ENCODE results near the gene UFSP1. TPM values are rescaled to one million over a fixed set of nuclear protein-coding genes. Genes with fewer than 3 reads are reported as not detected.

The UFSP1 gene
- total and polyA plus RNA-seq, 2 experiments from 2014 or later: 3.9 to 4.2 TPM

DNA sequence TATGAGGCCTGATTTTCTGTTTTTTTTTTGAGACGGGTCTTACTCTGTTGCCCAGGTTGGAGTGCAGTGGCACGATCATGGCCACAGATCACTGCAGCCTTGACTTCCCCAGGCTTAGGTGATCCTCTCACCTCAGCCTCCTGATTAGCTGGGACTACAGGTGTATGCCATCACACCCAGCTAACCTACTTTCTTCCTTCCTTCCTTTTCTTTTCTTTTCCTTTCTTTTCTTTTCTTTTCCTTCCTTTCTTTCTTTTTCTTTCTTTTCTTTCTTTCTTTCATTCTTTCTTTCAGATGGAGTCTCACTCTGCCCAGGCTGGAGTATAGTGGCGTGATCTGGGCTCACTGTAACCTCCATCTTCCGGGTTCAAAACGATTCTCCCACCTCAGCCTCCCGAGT lies 10.8 kb downstream of the UFSP1 start:
- Histone ChIP-seq H3K9me3 (ENCODE audit: low read depth) (no peaks in the 10 kb centered on the region), H4K20me1 (ENCODE audit: insufficient read depth, poor library complexity, severe bottlenecking) (peaks cover 61% of the 10 kb centered on the region), H3K27me3 (no peaks in the 10 kb centered on the region), H3K4me2 (no peak overlapping the region), H3K9me2 (replicated peaks; ENCODE audit: insufficient read depth) (no peaks in the 10 kb centered on the region), H2AFZ (no peak overlapping the region), H3K4me1 (ENCODE audit: insufficient read depth) (peaks cover 31% of the 10 kb centered on the region), H3K36me3 (replicated peaks; ENCODE audit: insufficient read depth, low read depth) (no peaks in the 10 kb centered on the region), H3K27ac (no peak overlapping the region), H3K4me3 (no peak overlapping the region), H3K79me2 (peaks cover 86% of the 10 kb centered on the region)
- TF ChIP-seq CTCF (IDR thresholded peaks at IDR 0.05; ENCODE audit: poor library complexity) (no peak), EZH2phosphoT487 (IDR thresholded peaks at IDR 0.05; ENCODE audit: low read depth, severe bottlenecking, unreplicated experiment) (no peak), EZH2 (IDR thresholded peaks at IDR 0.05; ENCODE audit: borderline replicate concordance) (no peak)
- 88% methylated on average over 6 of the region's 6 CpGs for WGBS (ENCODE audit: low lambda C conversion rate, missing lambda C conversion rate)
- DNase-seq (ENCODE audit: low spot score): no peak

DNA sequence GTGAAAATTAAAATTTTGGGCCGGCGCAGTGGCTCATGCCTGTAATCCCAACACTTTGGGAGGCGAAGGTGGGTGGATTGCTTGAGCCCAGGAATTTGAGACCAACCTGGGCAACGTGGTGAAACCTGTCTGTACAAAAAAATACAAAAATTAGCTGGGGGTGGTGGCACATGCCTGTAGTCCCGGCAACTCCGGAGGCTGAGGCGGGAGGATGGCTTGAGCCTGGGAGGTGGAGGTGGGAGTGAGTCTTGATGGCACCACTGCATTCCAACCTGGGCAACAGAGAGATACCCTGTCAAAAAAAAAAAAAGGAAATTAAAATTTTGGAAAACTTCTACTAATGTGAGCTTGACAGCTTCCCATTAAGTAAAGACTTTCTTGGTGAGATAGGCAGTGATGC lies 11.5 kb downstream of the UFSP1 start:
- no peak for TF ChIP-seq EZH2 (IDR thresholded peaks at IDR 0.05; ENCODE audit: borderline replicate concordance)
- TF ChIP-seq CTCF (IDR thresholded peaks at IDR 0.05; ENCODE audit: poor library complexity): no peak
- no peak for TF ChIP-seq EZH2phosphoT487 (IDR thresholded peaks at IDR 0.05; ENCODE audit: low read depth, severe bottlenecking, unreplicated experiment)
- no peak overlapping the region for H3K4me3 ChIP-seq

DNA sequence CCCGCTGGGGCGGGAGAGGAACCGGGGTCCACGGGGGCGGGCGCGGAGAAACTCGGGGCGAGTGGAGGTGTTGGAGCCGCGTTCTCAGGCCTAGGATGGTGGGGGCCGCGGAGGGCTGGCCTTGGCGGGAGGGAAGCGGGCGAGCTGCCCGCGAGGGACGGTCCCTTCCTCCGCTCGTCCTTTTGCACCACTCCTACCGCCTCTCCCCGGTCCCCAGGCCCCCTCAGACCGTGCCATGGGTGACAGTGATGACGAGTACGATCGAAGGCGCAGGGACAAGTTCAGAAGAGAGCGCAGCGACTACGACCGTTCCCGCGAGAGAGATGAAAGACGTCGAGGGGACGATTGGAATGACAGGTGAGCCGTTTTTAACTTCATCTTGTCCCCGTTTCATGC lies 14.2 kb downstream of the UFSP1 start:
- whole genome bisulfite sequencing (ENCODE audit: low lambda C conversion rate, missing lambda C conversion rate): under 1% methylated on average over 17 of the region's 39 CpGs
- Histone ChIP-seq H2AFZ (peak overlapping the region; percentile 54), H3K36me3 (replicated peaks; ENCODE audit: insufficient read depth, low read depth) (no peaks in the 10 kb centered on the region), H3K4me2 (peak overlapping the region; percentile 96), H3K4me3 (peak overlapping the region; percentile 80), H3K79me2 (peaks cover 54% of the 10 kb centered on the region), H3K27ac (peak overlapping the region; percentile 97), H3K4me1 (ENCODE audit: insufficient read depth) (peaks cover 31% of the 10 kb centered on the region), H3K9me3 (ENCODE audit: low read depth) (no peaks in the 10 kb centered on the region), H3K27me3 (no peaks in the 10 kb centered on the region), H4K20me1 (ENCODE audit: insufficient read depth, poor library complexity, severe bottlenecking) (peaks cover 46% of the 10 kb centered on the region), H3K9me2 (replicated peaks; ENCODE audit: insufficient read depth) (no peaks in the 10 kb centered on the region)
- peak; percentile 60 for DNase-seq (ENCODE audit: low spot score)
- no peak for TF ChIP-seq EZH2 (IDR thresholded peaks at IDR 0.05; ENCODE audit: borderline replicate concordance)
- no peak for TF ChIP-seq CTCF (IDR thresholded peaks at IDR 0.05; ENCODE audit: poor library complexity)
- TF ChIP-seq EZH2phosphoT487 (IDR thresholded peaks at IDR 0.05; ENCODE audit: low read depth, severe bottlenecking, unreplicated experiment): no peak

More for the DNA sequence above, 11.5 kb downstream of the UFSP1 start:
- Histone ChIP-seq H3K36me3 (replicated peaks; ENCODE audit: insufficient read depth, low read depth) (no peaks in the 10 kb centered on the region), H4K20me1 (ENCODE audit: insufficient read depth, poor library complexity, severe bottlenecking) (peaks cover 61% of the 10 kb centered on the region), H3K27me3 (no peaks in the 10 kb centered on the region), H3K27ac (no peak overlapping the region), H3K9me2 (replicated peaks; ENCODE audit: insufficient read depth) (no peaks in the 10 kb centered on the region), H3K79me2 (peaks cover 80% of the 10 kb centered on the region), H3K9me3 (ENCODE audit: low read depth) (no peaks in the 10 kb centered on the region), H3K4me1 (ENCODE audit: insufficient read depth) (peaks cover 31% of the 10 kb centered on the region), H3K4me2 (no peak overlapping the region), H2AFZ (no peak overlapping the region)
- DNase-seq (ENCODE audit: low spot score): no peak
- WGBS (ENCODE audit: low lambda C conversion rate, missing lambda C conversion rate): 87% methylated on average over 7 of the region's 7 CpGs
